GM21619 (cell line): Measurements from ENCODE around the gene ELN.

Experiments
- ATAC-seq: cut with Tn5 transposase; IDR thresholded peaks from one replicate; pipeline ENCODE4 v1.9.1; 2021; ENCODE audit not compliant: unreplicated experiment

The ELN gene

DNA sequence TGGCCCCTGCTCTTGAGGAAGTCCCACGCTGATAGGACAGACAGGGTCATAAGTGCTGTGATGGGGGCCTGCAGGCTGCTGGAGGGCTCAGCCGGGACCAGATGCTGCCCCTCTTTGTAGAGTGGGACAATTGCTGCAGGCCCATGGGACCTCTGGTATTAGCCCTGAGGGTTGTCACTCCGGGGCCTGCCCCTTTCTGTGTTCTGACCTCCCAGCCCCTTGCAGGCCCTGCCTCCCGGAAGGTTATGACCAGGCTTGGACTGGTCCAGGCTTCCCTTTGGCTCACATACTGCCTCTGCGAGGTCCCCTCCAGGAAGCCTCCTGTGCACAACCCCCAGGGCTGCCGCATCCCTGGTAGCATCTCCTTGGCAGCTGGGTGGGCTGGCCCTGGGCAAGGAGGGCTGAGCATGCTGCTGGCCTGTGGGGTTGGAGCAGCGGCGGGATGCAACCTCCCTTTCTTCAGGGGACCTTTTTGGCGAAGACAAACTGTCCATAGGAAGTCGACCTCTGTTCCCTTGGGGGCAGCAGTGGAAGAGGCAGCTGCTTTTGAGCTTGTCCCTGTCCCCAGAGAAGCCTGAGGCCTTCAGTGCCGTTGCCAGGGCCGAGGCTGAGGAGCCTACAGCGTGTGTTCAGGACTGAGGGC, 64.5 kb downstream of the ELN start:
- peak; percentile 28 for ATAC-seq

DNA sequence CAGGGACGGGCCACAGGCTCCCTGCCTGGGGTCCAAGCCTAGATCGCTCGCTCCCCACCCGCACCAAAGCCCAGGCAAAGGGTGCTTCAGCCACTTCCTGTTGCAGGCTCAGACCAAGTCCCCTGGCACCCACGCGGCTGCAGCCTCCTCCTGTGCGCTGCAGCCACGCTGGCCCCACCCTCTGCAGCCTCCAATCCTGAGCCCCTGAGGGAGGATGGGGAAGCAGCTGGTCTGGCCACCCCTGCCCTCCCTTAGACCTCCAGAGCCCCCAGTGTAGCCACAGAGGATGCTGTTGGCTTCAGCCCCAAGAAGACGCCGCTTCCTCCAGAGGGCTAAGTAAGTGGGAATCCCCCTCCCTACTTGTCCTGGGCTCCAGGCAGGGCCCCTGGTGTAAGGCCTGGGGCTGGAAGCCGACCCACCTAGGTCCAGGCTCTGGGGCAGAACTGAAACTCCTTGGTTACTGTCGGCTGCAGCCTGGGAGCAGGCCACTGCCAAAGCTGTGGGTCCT, 65.0 kb downstream of the ELN start:
- peak; percentile 64 for ATAC-seq

DNA sequence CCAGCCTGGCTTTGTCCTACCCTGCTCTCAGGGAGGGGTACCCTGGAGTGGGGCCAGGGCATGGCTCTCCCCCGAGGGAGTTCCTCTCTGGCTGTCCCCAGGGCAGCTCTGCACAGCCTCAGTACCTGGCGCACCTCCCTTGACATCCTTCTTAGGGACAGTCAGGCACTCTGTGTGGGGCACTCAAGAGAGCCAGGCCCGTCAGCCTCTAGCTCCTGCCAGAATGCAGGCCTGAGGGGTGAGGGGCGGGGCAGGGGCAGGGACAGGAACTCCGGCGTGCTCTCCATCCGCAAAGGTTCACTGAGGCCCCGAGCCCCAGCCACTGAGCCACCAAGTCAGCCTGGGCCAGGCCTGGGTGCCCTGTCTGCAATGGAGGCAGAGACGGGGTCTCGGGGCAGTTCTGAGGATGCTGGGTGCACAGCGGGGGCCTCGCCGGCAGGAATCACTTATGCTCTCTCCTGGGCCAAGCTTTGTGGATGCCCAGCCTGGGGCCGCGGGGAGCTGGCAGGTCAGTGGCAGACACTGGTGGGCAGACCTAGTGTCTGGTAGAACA, 65.8 kb downstream of the ELN start:
- ATAC-seq = peak; percentile 5

DNA sequence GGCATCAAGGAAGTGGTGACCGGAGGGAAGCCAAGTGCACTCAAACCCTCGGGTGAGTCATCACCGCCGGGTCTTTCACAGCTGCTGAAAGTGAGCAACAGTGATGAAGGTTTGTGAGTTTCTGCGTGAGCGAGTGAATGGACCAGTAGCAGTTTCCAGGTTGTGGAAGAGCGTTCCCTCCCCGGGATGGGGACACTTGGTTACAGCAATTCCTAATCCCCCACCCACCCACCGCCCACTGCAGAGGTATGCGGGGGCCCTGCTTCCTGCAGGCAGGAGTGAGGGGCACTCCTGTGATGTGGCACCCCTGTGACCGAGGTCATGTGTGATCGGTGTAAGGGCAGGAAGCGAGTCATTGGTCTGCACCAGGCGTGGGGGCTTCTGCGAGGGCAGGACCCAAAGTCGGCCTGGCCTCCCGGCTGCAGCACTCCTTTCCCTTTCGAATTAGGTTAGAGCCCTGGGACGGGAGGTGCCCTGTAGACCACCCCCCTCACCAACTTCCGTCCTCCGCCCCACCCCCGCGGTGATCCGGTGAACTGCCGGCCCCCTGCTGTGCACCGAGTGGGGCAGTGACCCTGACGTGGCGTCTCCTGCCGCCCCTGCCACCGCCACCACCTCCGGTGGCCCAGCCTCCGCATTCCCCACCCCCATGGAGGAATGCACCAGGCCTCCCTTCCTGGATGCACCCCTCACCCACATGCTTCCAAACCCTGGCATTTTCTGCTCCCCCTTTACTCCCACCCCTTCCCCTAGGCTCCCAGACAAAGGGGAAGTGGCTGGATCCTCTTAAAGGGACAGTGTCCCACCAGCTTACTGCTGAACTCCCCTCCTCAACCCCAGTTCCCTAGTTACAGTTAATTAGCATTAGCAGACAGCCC, 66.5 kb downstream of the ELN start:
- peak; percentile 43 for ATAC-seq

DNA sequence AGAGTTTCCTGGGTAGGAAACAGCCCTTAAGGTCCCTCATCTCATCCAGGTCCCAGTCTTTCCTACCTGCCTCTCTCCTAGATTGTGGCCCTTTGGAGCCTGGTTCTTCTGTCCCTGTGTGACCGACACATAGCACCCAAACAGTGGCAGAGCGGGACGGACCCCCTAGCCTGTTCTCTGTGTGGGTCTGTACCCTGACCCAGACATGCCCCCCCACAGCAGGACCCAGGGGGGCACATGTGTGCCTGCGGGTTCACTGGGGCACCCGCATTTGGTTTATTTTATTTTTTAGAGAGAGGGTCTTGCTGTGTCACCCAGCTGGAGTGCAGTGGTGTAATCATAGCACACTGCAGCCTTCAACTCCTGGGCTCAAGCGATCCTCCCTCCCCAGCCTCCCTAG, 67.2 kb downstream of the ELN start:
- ATAC-seq = no peak

DNA sequence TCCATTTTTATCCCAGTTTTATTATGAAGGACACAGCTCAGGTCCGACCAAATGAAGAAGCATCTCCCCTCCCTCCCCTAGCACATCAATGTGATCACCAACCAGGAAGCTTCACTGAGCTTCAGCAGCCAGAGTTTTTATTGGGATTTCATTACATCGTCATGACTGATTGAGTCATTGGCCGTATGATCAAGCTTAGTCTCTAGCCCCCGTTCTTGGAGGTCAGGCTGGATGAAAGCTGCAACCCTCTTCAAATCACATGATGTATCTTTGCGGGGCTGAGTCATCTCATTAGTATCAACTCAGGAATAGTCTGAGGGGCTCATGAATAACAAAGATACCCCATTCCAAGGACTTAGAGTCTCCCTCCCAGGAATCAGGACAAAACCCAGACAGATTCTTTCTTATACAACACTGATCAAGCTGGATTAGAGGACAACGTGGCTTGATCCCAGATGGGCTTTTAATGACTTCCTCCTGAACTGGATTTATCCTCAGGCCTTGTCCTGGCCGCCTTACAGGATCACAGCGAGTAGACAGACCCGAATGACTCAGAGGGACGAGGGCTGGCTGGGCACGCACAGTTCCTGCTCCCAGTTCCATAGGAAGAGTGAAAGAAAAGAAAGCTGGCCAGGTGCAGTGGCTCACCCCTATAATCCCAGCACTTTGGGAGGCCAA, 70.1 kb downstream of the ELN start:
- no peak for ATAC-seq

DNA sequence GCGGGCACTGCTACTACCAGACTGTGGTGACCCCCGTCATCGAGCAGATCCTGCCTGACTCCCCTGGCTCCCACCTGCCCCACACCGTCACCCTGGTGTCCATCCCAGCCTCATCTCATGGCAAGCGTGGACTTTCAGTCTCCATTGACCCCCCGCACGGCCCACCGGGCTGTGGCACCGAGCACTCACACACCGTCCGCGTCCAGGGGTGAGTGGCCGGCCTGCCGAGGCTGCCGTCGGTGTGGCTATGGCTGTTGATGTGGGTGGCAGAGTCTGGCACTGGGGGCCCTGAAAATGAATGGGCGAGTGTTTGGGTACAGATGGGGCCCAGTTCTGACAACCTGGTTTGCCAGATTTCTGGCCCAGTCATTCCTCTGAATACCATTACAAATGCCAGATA, 71.1 kb downstream of the ELN start:
- no peak for ATAC-seq

DNA sequence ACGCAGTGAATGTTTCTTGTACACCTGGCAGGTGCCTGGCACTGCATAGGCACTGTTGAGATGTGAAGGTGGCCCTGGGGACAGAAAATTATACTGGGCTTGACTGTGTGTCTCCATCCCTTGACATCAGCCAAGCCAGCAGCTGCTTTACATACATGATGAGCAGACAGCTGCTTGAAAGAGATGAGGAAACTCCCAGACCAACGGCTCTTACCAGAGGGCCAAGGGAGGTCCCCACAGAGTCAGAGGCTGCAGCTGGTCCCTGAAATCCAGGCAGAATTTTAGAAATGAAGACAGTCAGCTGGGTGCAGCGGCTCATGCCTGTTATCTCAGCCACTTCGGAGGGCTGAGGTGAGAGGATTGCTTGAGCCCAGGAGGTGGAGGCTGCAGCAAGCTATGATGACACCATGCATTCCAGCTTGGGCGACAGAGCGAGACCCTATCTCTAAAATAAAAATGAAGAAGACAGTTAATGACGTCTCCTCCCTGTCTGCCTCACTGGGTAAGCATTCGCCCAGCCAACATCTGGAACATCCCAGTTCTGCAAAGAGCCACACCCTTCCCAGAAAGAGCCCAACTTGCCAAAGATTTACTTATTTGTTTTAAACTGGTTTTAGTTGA, 73.2 kb downstream of the ELN start:
- peak; percentile 92 for ATAC-seq

DNA sequence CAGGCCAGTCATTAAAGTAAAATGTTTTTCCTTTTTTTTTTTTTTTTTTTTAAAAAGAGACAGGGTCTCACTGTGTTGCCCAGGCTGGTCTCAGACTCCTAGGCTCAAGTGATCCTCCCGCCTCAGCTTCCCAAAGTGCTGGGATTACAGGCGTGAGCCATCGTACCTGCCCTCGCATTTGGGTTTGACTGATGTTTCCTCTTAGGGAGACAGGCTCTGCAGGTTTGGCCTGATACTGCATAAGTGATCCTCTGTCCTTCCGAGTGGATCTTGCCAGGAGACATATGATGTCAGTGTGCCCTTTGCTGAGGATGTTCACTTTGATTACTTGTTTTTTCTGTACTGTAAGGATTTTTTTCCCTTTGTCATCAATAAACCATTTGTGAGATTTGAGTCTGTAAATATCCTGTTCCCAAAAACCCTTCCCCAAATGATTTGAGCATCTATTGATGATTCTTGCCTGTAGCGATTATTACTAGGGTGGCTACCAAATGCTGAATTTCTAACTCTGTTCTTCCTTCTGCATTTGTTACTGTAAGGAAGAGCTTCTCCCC, 75.3 kb downstream of the ELN start:
- no peak for ATAC-seq

DNA sequence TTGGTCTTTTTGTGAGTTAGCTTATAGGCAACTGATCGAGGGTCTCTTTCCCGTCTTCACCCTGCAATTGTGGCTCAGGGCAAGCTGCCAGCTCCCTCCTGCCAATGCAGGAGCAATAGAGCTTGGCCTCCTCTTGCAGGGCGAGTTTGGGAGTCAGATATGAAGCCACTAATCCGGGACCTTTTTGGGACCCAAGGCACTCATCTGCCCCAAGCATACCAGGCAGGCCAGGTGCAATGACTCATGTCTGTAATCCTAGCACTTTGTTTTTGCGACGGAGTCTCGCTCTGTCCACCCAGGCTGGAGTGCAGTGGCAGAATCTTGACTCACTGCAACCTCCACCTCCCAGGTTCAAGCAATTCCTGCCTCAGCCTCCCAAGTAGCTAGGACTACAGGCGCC, 76.7 kb downstream of the ELN start:
- ATAC-seq = no peak

DNA sequence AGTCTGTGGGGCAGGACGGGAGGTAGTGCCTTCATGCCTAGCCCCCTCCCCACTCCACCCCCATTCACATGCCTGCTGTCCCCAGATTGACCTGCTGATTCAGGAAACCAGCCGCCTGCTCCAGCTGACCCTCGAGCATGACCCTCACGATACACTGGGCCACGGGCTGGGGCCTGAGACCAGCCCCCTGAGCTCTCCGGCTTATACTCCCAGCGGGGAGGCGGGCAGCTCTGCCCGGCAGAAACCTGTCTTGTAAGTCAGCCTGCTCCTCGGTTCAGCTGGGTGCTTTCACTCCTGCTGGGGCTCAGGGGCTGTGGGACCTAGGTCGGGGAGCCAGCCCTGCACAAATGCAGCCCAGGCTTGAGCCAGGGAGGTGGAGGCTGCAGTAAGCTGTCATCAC, 78.0 kb downstream of the ELN start:
- no peak for ATAC-seq

DNA sequence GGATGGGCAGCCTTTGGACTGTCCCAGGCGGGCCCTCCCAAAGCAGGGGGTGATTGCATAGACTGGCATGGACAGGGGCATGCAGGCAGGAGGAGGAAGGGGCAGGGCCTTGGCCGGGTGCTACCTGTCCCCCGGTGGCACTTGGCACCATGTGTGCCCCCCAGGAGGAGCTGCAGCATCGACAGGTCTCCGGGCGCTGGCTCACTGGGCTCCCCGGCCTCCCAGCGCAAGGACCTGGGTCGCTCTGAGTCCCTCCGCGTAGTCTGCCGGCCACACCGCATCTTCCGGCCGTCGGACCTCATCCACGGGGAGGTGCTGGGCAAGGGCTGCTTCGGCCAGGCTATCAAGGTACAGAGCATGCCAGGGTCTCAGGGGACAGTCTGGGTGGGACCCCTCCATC, 78.9 kb downstream of the ELN start:
- no peak for ATAC-seq

DNA sequence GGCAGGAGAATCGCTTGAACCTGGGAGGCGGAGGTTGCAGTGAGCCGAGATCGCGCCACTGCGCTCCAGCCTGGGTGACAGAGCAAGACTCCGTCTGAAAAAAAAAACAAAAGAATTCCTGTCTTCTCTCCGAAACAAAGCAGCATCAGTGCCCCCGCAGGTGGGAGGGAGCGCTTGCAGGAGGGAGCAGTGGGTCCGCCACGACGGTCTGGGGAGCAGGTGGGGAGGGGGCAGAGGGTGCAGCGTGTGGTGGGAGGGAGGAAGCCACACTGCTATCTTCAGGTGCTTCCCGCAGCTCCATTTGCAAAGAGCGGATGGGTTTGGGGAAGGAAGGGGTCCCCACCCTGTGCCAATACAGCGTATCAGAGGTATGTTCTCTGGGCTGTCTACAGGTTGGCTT, 87.4 kb downstream of the ELN start:
- ATAC-seq = no peak

DNA sequence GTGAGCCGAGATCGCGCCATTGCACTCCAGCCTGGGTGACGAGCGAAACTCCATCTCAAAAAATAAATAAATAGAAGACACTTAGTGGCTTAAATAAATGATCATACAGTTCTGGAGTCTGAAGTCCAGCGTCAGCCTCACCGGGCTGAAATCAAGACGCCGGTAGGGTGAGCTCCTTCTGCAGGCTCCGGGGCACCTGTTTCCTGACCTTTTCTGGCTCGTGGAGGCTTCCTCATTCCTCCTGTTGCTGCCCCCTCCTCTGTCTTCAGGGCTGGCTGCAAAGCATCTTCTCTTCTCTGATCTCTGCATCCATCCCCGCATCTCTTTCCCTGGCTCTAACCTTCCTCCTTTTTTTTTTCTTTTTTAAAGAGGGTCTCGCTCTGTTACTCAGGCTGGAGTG, 88.4 kb downstream of the ELN start:
- no peak for ATAC-seq
